K562 (cell line): ENCODE data around the gene KIFAP3. TPM values are rescaled to one million over a fixed set of nuclear protein-coding genes. Genes with fewer than 3 reads are reported as not detected.

Experiments used
- ATAC-seq: fragments of 200-7000 bp; cut with Tn5 transposase; 3 replicates; pipeline ENCODE4 v1.9.1; 2020; ENCODE audit warnings: moderate library complexity
- BruUV-seq: library from RNA; stranded (reverse); fragments of 400-500 nt; replicated peaks from 2 replicates; lab custom pipeline; 2021; lab: Mats Ljungman, UMichigan
- CTCF ChIA-PET: fragments of 300-600 bp; formaldehyde crosslinking; extraction: SDS; loops from one replicate; lab custom pipeline; 2021; ENCODE audit warnings: low intra/inter-chr PET ratio; lab: Yijun Ruan, JAX
- POLR2A ChIA-PET: fragments of 300-600, 350-650 bp; sonication (Branson Sonifier 250); formaldehyde crosslinking; extraction: SDS; loops from one replicate; lab custom pipeline; 2021; ENCODE audit warnings: antibody characterized with exemption, inconsistent platforms; lab: Yijun Ruan, JAX
- DNase-seq, 4 experiments: peaks; one replicate each; pipeline versions ENCODE4 v3.0.0 to v3.0.0-alpha.2; 2011 to 2018; ENCODE audit warnings: low spot score in 3 of 4, mixed read lengths in 3 of 4; ENCODE audit errors: extremely low read depth in 1 of 4
- FAIRE-seq: peaks from 2 replicates; lab custom pipeline; 2011; peaks lifted over from hg19 to GRCh38; lab: Jason Lieb, UNC
- H2AFZ ChIP-seq: 2 replicates; pipeline ENCODE4 v1.6.0; 2011; ENCODE audit warnings: low read depth, low read length, control low read depth, inconsistent platforms
- H3K27ac ChIP-seq: fragments of 200-600 bp; 3 replicates; pipeline ENCODE4 v1.8.0; 2011; ENCODE audit warnings: low read depth, mild to moderate bottlenecking, control low read depth, inconsistent platforms, low read length, moderate library complexity, mixed read lengths; ENCODE audit errors: extremely low read depth
- H3K27me3 ChIP-seq, 2 experiments: fragments of 300-600 bp in 1 of 2; 2 replicates in 1 of 2; 3 replicates in 1 of 2; pipeline versions ENCODE4 v1.6.0 to v1.8.0; 2011; ENCODE audit warnings: inconsistent platforms in 2 of 2, low read length in 2 of 2, mild to moderate bottlenecking in 1 of 2, mixed read lengths in 1 of 2, moderate library complexity in 1 of 2; ENCODE audit not compliant: control insufficient read depth in 2 of 2, insufficient read depth in 2 of 2
- H3K36me3 ChIP-seq: fragments of 300-600 bp; 3 replicates; pipeline ENCODE4 v1.8.0; 2011; ENCODE audit warnings: mild to moderate bottlenecking, low read length, inconsistent platforms; ENCODE audit not compliant: control insufficient read depth, insufficient read depth
- H3K4me1 ChIP-seq, 2 experiments: fragments of 200-600 bp in 1 of 2; replicated peaks in 1 of 2; 2 replicates in 1 of 2; 3 replicates in 1 of 2; pipeline versions ENCODE4 v1.5.1 to v1.8.0; 2011; ENCODE audit warnings: inconsistent platforms in 2 of 2, low read length in 2 of 2, mild to moderate bottlenecking in 1 of 2, mixed read lengths in 1 of 2, moderate library complexity in 1 of 2; ENCODE audit not compliant: control insufficient read depth in 2 of 2, insufficient read depth in 2 of 2
- H3K4me2 ChIP-seq: 2 replicates; pipeline ENCODE4 v1.6.1; 2011; ENCODE audit warnings: low read length, control low read depth, inconsistent platforms, mixed read lengths; ENCODE audit not compliant: insufficient read depth
- H3K4me3 ChIP-seq: fragments of 200-600 bp; sonication (generic), shearing (Covaris generic); 2 replicates; pipeline ENCODE4 v1.5.1; 2016; ENCODE audit warnings: control low read depth, inconsistent platforms
- H3K79me2 ChIP-seq: fragments of 200-600 bp; 3 replicates; pipeline ENCODE4 v1.8.0; 2011; ENCODE audit warnings: low read length, inconsistent platforms; ENCODE audit not compliant: control insufficient read depth, insufficient read depth
- H3K9ac ChIP-seq, 2 experiments: 2 replicates each; pipeline versions ENCODE4 v1.6.0 to v1.6.1; 2011; ENCODE audit warnings: low read depth in 2 of 2, low read length in 2 of 2, control low read depth in 1 of 2, inconsistent platforms in 1 of 2, mild to moderate bottlenecking in 1 of 2, mixed read lengths in 1 of 2; ENCODE audit not compliant: insufficient read depth in 1 of 2
- H3K9me1 ChIP-seq: one replicate; pipeline ENCODE4 v1.6.0; 2011; ENCODE audit warnings: inconsistent platforms, mild to moderate bottlenecking, low read length, moderate library complexity; ENCODE audit not compliant: control insufficient read depth, insufficient read depth
- H3K9me3 ChIP-seq: replicated peaks from 2 replicates; pipeline ENCODE4 v1.5.1; 2011; ENCODE audit warnings: low read depth, low read length, inconsistent platforms; ENCODE audit not compliant: control insufficient read depth, insufficient read depth
- H4K20me1 ChIP-seq: replicated peaks from 2 replicates; pipeline ENCODE4 v1.6.1; 2011; ENCODE audit warnings: low read length, inconsistent platforms, mixed read lengths; ENCODE audit not compliant: control insufficient read depth, insufficient read depth
- BRCA1 ChIP-seq, 2 experiments: fragments of 450-650 bp in 1 of 2; sonication (generic) in 1 of 2; formaldehyde crosslinking in 1 of 2; IDR thresholded peaks; 2 replicates each; pipeline versions ENCODE4 v1.5.0 to v1.6.1; 2017 to 2020; ENCODE audit warnings: mild to moderate bottlenecking in 1 of 2, missing genetic modification reagents in 1 of 2
- CREBBP ChIP-seq: IDR thresholded peaks from one replicate; pipeline ENCODE4 v1.6.1; 2012; ENCODE audit warnings: low read depth, mild to moderate bottlenecking, control low read depth, inconsistent platforms, low read length
- GMEB1 ChIP-seq: fragments of 250-450 bp; sonication (Bioruptor Pico); IDR thresholded peaks from 2 replicates; pipeline ENCODE4 v1.4.0; 2020; ENCODE audit warnings: mild to moderate bottlenecking
- LARP7 ChIP-seq: fragments of 450-650 bp; IDR thresholded peaks from 2 replicates; pipeline ENCODE4 v1.6.1; 2016
- PHB ChIP-seq: fragments of 250-450 bp; sonication (Bioruptor Pico); IDR thresholded peaks from 2 replicates; pipeline ENCODE4 v1.5.0; 2021
- PURB ChIP-seq: sonication (generic); formaldehyde crosslinking; IDR thresholded peaks from 2 replicates; pipeline ENCODE4 v1.9.0; 2021; ENCODE audit warnings: low read depth, mild to moderate bottlenecking, missing genetic modification reagents
- RAD21 ChIP-seq, 2 experiments: fragments of 250-450 bp in 1 of 2; fragments of 450-650 bp in 1 of 2; sonication (Bioruptor Pico) in 1 of 2; formaldehyde crosslinking in 1 of 2; IDR thresholded peaks in 1 of 2; conservative IDR thresholded peaks in 1 of 2; 2 replicates each; pipeline versions ENCODE4 v1.4.0 to v1.8.0; 2020 to 2022; ENCODE audit warnings: mild to moderate bottlenecking in 2 of 2, moderate library complexity in 1 of 2
- RAD51 ChIP-seq: fragments of 450-650 bp; IDR thresholded peaks from 2 replicates; pipeline ENCODE4 v1.7.1; 2016; ENCODE audit warnings: low read depth, mild to moderate bottlenecking, borderline replicate concordance
- TCF15 ChIP-seq: fragments of 250-450 bp; sonication (Bioruptor Pico); IDR thresholded peaks from 2 replicates; pipeline ENCODE4 v1.8.0; 2022; ENCODE audit warnings: moderate library complexity, mild to moderate bottlenecking, inconsistent platforms
- WHSC1 ChIP-seq: IDR thresholded peaks from one replicate; pipeline ENCODE4 v1.6.1; 2012; ENCODE audit warnings: low read length, control low read depth, inconsistent platforms
- ZNF133 ChIP-seq: fragments of 250-450 bp; sonication (Bioruptor Pico); IDR thresholded peaks from 2 replicates; pipeline ENCODE4 v1.4.0; 2020; ENCODE audit warnings: mild to moderate bottlenecking
- ZNF431 ChIP-seq: sonication (generic); formaldehyde crosslinking; IDR thresholded peaks from 2 replicates; pipeline ENCODE4 v1.8.0; 2022; ENCODE audit warnings: mild to moderate bottlenecking, missing genetic modification reagents
- ZNF561 ChIP-seq: fragments of 450-650 bp; formaldehyde crosslinking; conservative IDR thresholded peaks from 2 replicates; pipeline ENCODE4 v1.4.0; 2020; ENCODE audit warnings: mild to moderate bottlenecking, moderate library complexity
- ZNF668 ChIP-seq: fragments of 250-450 bp; sonication (Bioruptor Pico); IDR thresholded peaks from 2 replicates; pipeline ENCODE4 v1.8.0; 2022; ENCODE audit warnings: mild to moderate bottlenecking, inconsistent platforms
- ZSCAN32 ChIP-seq: fragments of 450-650 bp; formaldehyde crosslinking; IDR thresholded peaks from 2 replicates; pipeline ENCODE4 v1.4.0; 2020; ENCODE audit warnings: mild to moderate bottlenecking, moderate library complexity
- WGBS: fragments of 100-300 bp; shearing (Covaris generic); methylation state at CpG from one replicate; pipeline ENCODE4 v1.1.6; 2016; ENCODE audit warnings: low coverage, mixed read lengths; ENCODE audit not compliant: insufficient coverage; ENCODE audit errors: missing lambda C conversion rate; 5-methylcytosine and 5-hydroxymethylcytosine counted together
- in situ Hi-C: fragments of 300-500 bp; cut with MboI; formaldehyde crosslinking; loops from 4 replicates; pipeline ENCODE4 v1.15.0; 2018; ENCODE audit warnings: inconsistent platforms, mixed read lengths
- intact Hi-C: fragments of 100-400 bp; cut with micrococcal nuclease; formaldehyde crosslinking; loops from 2 replicates; pipeline ENCODE4 v1.14.2; 2022
- polyA plus RNA-seq, 8 experiments: library from polyadenylated mRNA; depleted of rRNA in 4 of 8; stranded (reverse) in 5 of 8; unstranded in 3 of 8; fragments of >200 nt; fragmentation: Nextera tagmentation in 2 of 8; fragmentation: Illumina TruSeq in 1 of 8; extraction: Ambion mirVana in 2 of 8; extraction: Trizol in 1 of 8; gene quantifications; 2 replicates each; pipeline versions ENCODE4 v1.2.1 to v1.2.3, GENCODE V29; 2011 to 2014; ENCODE audit warnings: inconsistent platforms in 1 of 8, missing spikeins in 1 of 8
- total RNA-seq, 7 experiments: library from RNA; depleted of rRNA in 6 of 7; stranded (reverse); fragments of >200 nt in 6 of 7; fragmentation: Illumina TruSeq in 2 of 7; extraction: Trizol in 2 of 7; gene quantifications; 2 replicates each; pipeline versions ENCODE4 v1.2.1 to v1.2.3, GENCODE V29; 2011 to 2021; ENCODE audit warnings: low replicate concordance in 1 of 7
- TF ChIP-seq, protein P1 (sequence below): IDR thresholded peaks from 2 replicates; pipeline ENCODE4 v1.6.1; 2011; ENCODE audit not compliant: insufficient read length; ENCODE audit errors: extremely low read depth

Gene KIFAP3
- total and polyA plus RNA-seq, 9 of the 15 experiments (the other 6 are each of a cell fraction or from before 2014, with no cell fraction given) = 8.8 to 17.5 (median 11.8) TPM

DNA sequence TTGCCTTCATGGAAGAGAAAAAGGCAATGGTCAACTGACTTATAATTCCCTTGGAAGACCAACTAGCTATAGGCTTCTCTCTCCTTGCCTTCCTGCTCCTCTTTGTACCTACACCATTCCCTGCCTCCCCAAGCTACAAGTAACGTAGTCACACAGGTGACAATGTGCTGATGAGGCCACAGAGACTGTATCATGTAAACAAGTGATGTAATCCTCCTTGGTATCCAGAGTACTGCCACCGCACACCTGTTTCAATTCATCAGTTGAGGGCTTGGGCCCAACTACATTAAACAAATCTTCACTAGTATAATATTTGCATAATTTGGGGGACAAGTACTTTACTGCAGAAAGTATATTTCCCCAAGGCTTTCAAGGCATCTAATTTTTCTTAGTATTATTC, 104.4 kb downstream of the KIFAP3 start:
- 7% methylated on average over 2 of the region's 2 CpGs for WGBS
- DNase-seq (no peak), ATAC-seq (no peak), FAIRE-seq (no peak)
- POLR2A ChIA-PET = no interaction called here
- Histone ChIP-seq H3K4me2 (no peak overlapping the region), H3K9ac (no peak overlapping the region), H3K27ac (no peak overlapping the region), H3K27me3 (no peaks in the 10 kb centered on the region), H2AFZ (no peak overlapping the region), H3K79me2 (no peaks in the 10 kb centered on the region), H3K9me1 (no peaks in the 10 kb centered on the region), H3K9me3 (no peaks in the 10 kb centered on the region), H3K4me1 (no peaks in the 10 kb centered on the region), H3K36me3 (no peaks in the 10 kb centered on the region), H3K4me3 (no peak overlapping the region), H4K20me1 (no peaks in the 10 kb centered on the region)
- BruUV-seq = no TSS peak
- intact Hi-C loops = no loop called here
- CTCF ChIA-PET = no interaction called here
- TF ChIP-seq GMEB1 (no peak), ZNF668 (CRISPR knock-in tag) (no peak), PHB (CRISPR knock-in tag) (no peak), RAD51 (no peak)
- in situ Hi-C loops = no loop called here

GRCh38 chr1:169968174-169968573, 106.3 kb downstream of the KIFAP3 start:
- intact Hi-C loops = no loop called here
- no peaks in the 10 kb centered on the region for H4K20me1 ChIP-seq
- H3K9ac ChIP-seq = no peak overlapping the region
- H3K79me2 ChIP-seq = no peaks in the 10 kb centered on the region
- ATAC-seq (no peak), FAIRE-seq (no peak), DNase-seq (no peak)
- H3K27me3 ChIP-seq = no peaks in the 10 kb centered on the region
- BruUV-seq = no TSS peak
- CTCF ChIA-PET = interaction anchor here (0.6 kb wide), 1 partner anchor 1261 kb away, joined by 3 read pairs; no protein-coding TSS in a partner anchor
- POLR2A ChIA-PET = no interaction called here
- no peak overlapping the region for H3K4me2 ChIP-seq
- no peaks in the 10 kb centered on the region for H3K9me3 ChIP-seq
- TF ChIP-seq WHSC1 (no peak), ZSCAN32 (no peak), ZNF431 (CRISPR knock-in tag) (no peak), RAD21 (CRISPR knock-in tag; conservative IDR thresholded peaks at IDR 0.05 in 1 of 2, IDR thresholded peaks at IDR 0.05 in 1 of 2) (no peak), LARP7 (no peak), PURB (CRISPR knock-in tag) (no peak), ZNF561 (CRISPR knock-in tag) (no peak), ZNF133 (CRISPR knock-in tag) (no peak), BRCA1 (IDR thresholded peaks at IDR 0.05) (no peak), BRCA1 (CRISPR knock-in tag; IDR thresholded peaks at IDR 0.05) (no peak), CREBBP (no peak), TCF15 (CRISPR knock-in tag) (no peak)
- TF ChIP-seq, protein P1, sequence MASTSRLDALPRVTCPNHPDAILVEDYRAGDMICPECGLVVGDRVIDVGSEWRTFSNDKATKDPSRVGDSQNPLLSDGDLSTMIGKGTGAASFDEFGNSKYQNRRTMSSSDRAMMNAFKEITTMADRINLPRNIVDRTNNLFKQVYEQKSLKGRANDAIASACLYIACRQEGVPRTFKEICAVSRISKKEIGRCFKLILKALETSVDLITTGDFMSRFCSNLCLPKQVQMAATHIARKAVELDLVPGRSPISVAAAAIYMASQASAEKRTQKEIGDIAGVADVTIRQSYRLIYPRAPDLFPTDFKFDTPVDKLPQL = no peak
- H2AFZ ChIP-seq = no peak overlapping the region
- H3K36me3 ChIP-seq = no peaks in the 10 kb centered on the region
- no peaks in the 10 kb centered on the region for H3K9me1 ChIP-seq
- no peak overlapping the region for H3K4me3 ChIP-seq
- in situ Hi-C loops = no loop called here
- no peak overlapping the region for H3K27ac ChIP-seq
- 18% methylated on average over 4 of the region's 4 CpGs for WGBS
- no peaks in the 10 kb centered on the region for H3K4me1 ChIP-seq
